ENCODE data around the gene ALDH1L2.

DNA sequence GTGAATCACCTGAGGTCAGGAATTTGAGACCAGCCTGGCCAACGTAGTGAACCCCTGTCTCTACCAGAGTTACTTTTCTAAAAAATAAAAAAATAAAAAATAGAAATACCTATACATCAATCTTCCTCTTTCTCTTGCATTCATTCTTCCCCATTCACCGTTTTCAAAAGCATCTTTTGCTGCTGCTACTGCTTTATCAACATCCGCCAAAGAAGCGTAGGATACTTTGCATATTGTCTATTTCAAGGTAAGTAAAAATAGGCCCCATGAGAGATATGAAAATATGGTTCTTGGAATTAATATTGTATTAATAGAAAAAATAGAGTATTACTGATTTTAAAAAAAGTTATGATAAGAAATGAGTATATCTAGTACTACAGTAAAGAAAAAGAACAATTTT, 32.3 kb downstream of the ALDH1L2 start:
- TF ChIP-seq, protein P1, sequence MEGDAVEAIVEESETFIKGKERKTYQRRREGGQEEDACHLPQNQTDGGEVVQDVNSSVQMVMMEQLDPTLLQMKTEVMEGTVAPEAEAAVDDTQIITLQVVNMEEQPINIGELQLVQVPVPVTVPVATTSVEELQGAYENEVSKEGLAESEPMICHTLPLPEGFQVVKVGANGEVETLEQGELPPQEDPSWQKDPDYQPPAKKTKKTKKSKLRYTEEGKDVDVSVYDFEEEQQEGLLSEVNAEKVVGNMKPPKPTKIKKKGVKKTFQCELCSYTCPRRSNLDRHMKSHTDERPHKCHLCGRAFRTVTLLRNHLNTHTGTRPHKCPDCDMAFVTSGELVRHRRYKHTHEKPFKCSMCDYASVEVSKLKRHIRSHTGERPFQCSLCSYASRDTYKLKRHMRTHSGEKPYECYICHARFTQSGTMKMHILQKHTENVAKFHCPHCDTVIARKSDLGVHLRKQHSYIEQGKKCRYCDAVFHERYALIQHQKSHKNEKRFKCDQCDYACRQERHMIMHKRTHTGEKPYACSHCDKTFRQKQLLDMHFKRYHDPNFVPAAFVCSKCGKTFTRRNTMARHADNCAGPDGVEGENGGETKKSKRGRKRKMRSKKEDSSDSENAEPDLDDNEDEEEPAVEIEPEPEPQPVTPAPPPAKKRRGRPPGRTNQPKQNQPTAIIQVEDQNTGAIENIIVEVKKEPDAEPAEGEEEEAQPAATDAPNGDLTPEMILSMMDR (IDR thresholded peaks at IDR 0.05; ENCODE audit: low read length), result no peak
- TF ChIP-seq EZH2 (IDR thresholded peaks at IDR 0.05; ENCODE audit: borderline replicate concordance, low read length), result no peak
